ENCODE results near the gene FGD4.

The FGD4 gene

GRCh38 chr12:32466187-32466586 is 66.8 kb downstream of the FGD4 start:
- ATAC-seq (no peak), DNase-seq (no peak)
- H3K4me1 Mint-ChIP-seq, result no peaks in the 10 kb centered on the region
- H3K9me3 Mint-ChIP-seq, result peaks cover 0 to 3% of the 10 kb centered on the region in 2 donors
- H3K4me3 Mint-ChIP-seq, result no peak overlapping the region
- H3K27ac Mint-ChIP-seq, result no peak overlapping the region
- no peaks in the 10 kb centered on the region for H3K27me3 Mint-ChIP-seq

DNA sequence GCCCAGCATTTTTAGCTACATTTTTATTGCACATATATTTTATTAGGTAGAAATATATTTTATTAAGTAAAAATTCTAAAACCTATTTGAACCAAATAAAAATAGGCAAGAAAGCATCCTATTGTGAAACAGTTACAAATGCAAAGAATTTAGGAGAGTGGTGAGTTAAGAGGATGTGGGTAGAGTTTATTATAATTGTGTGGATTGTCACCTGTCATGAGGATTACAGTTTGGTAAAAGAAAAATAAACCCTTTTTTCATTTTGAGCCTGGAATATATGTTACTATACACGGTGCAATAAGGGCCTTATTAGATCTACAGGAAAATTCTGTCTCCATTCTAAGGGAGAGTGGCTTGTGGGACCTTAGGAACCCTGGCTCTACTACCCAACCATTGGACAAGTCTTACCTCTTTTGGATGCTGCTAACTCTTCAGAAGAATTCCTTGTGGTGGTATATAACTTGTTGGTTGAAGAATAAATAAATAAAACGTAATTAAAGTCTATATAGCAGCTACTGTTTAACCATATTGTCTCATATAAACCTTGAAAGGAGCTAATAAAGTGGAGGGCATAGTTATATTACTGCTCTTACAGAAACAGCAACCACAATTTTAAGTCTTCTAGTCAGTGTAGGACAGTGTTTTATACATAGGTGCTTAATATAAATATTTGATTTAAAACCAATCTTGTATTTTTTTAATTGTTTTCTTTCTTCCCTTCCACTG is 67.8 kb downstream of the FGD4 start:
- no peaks in the 10 kb centered on the region for H3K27me3 Mint-ChIP-seq
- no peak for ATAC-seq

GRCh38 chr12:32467959-32468863 is 68.9 kb downstream of the FGD4 start:
- H3K27me3 Mint-ChIP-seq, result no peaks in the 10 kb centered on the region

More for the DNA sequence above, 67.8 kb downstream of the FGD4 start:
- no peak for DNase-seq
- Mint-ChIP-seq H3K4me3 (no peak overlapping the region), H3K9me3 (peaks cover 0 to 7% of the 10 kb centered on the region in 2 donors), H3K27ac (no peak overlapping the region), H3K4me1 (no peaks in the 10 kb centered on the region)

GRCh38 chr12:32470936-32471470 is 71.6 kb downstream of the FGD4 start:
- H3K4me1 Mint-ChIP-seq, result no peaks in the 10 kb centered on the region
- DNase-seq (no peak), ATAC-seq (no peak)
- H3K27me3 Mint-ChIP-seq, result no peaks in the 10 kb centered on the region
- H3K9me3 Mint-ChIP-seq, result peaks cover 0 to 7% of the 10 kb centered on the region in 2 donors
- H3K27ac Mint-ChIP-seq, result peak overlapping the region in 1 of 2 donors; percentile 65
- H3K4me3 Mint-ChIP-seq, result no peak overlapping the region

More at GRCh38 chr12:32467959-32468863, 68.9 kb downstream of the FGD4 start:
- DNase-seq, result no peak
- Mint-ChIP-seq H3K27ac (no peak overlapping the region), H3K9me3 (peaks cover 0 to 7% of the 10 kb centered on the region in 2 donors), H3K4me1 (no peaks in the 10 kb centered on the region), H3K4me3 (no peak overlapping the region)
- no peak for ATAC-seq

GRCh38 chr12:32471591-32472001 is 72.2 kb downstream of the FGD4 start:
- H3K27me3 Mint-ChIP-seq, result no peaks in the 10 kb centered on the region
- no peak for ATAC-seq
- no peak overlapping the region for H3K27ac Mint-ChIP-seq
- no peak for DNase-seq
- H3K4me3 Mint-ChIP-seq, result no peak overlapping the region
- H3K4me1 Mint-ChIP-seq, result no peaks in the 10 kb centered on the region
- peaks cover 0 to 7% of the 10 kb centered on the region in 2 donors for H3K9me3 Mint-ChIP-seq

DNA sequence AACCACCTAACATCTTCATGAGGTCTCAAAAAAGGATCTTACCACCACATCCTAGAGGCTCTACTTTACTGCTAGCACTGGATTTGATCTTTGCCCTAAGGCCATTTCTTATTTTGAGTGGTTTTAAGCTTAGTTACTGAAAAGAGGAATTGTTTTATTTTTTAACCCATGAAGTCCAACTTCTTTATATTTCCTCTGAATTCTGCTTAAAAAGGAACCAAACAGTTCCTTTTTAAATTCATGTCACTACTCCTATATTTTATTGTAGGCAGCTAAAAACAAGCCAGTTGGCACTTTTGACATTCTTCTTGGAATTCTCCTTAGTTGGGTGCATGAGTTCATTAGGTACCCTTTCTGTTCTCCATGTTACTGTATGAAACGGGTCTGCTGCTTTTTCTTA is 76.4 kb downstream of the FGD4 start:
- ATAC-seq, result no peak
- DNase-seq, result no peak

GRCh38 chr12:32476446-32476845 is 77.1 kb downstream of the FGD4 start:
- H3K27ac Mint-ChIP-seq, result no peak overlapping the region
- H3K4me1 Mint-ChIP-seq, result no peaks in the 10 kb centered on the region
- DNase-seq (no peak), ATAC-seq (no peak)
- no peak overlapping the region for H3K4me3 Mint-ChIP-seq
- H3K27me3 Mint-ChIP-seq, result no peaks in the 10 kb centered on the region
- peaks cover 0 to 1% of the 10 kb centered on the region in 2 donors for H3K9me3 Mint-ChIP-seq

More for the DNA sequence above, 76.4 kb downstream of the FGD4 start:
- H3K4me1 Mint-ChIP-seq, result no peaks in the 10 kb centered on the region
- H3K27ac Mint-ChIP-seq, result no peak overlapping the region
- H3K27me3 Mint-ChIP-seq, result no peaks in the 10 kb centered on the region
- no peak overlapping the region for H3K4me3 Mint-ChIP-seq
- peaks cover 0 to 7% of the 10 kb centered on the region in 2 donors for H3K9me3 Mint-ChIP-seq

- no peak overlapping the region for H3K27ac Mint-ChIP-seq
- no peaks in the 10 kb centered on the region for H3K9me3 Mint-ChIP-seq
Measured at GRCh38 chr12:32477714-32478113, 78.4 kb downstream of the FGD4 start.

DNA sequence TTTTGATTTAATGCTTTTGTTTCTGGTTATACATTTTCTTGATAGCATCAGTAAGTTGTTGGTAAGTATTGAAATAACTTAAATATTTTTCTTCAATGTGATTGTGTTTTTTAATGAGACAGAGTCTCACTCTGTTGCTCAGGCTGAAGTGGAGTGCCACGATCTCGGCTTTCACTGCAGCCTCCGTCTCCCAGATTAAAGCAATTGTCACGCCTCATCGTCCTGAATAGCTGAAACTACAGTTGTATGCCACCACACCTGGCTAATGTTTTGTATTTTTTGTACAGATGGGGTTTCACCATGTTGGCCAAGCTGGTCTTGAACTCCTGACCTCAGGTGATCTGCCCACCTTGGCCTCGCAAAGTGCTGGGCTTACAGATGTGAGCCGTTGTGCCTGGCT is 78.8 kb downstream of the FGD4 start:
- Mint-ChIP-seq H3K27me3 (no peaks in the 10 kb centered on the region), H3K4me3 (no peak overlapping the region), H3K4me1 (no peaks in the 10 kb centered on the region), H3K27ac (no peak overlapping the region), H3K9me3 (no peaks in the 10 kb centered on the region)
- no peak for DNase-seq
- ATAC-seq, result no peak

More at GRCh38 chr12:32477714-32478113, 78.4 kb downstream of the FGD4 start:
- DNase-seq, result no peak
- no peak overlapping the region for H3K4me3 Mint-ChIP-seq
- no peaks in the 10 kb centered on the region for H3K4me1 Mint-ChIP-seq
- H3K27me3 Mint-ChIP-seq, result no peaks in the 10 kb centered on the region
- no peak for ATAC-seq

- Mint-ChIP-seq H3K4me1 (no peaks in the 10 kb centered on the region), H3K9me3 (no peaks in the 10 kb centered on the region), H3K27ac (no peak overlapping the region), H3K27me3 (no peaks in the 10 kb centered on the region), H3K4me3 (no peak overlapping the region)
- no peak for ATAC-seq
- DNase-seq, result no peak
Measured at GRCh38 chr12:32478858-32479725, 79.7 kb downstream of the FGD4 start.

DNA sequence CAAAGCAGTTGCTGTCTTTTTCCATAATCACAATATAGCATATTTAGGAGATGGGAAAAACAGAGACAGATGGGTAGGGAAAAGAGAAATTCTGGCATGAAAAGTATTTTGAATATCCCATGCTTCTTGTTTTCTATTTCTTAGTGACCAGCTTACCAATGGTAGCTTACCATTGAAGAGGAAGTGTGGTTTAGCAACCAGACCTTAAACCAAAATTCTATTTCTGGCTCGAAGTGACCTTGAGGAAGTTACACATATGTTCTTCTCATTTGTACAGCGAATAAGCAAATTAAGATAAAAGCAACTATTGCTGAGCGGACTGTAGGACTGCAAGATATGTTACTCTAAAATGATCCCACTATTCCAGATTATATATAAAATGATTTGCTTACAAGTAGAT is 82.9 kb downstream of the FGD4 start:
- ATAC-seq (no peak), DNase-seq (no peak)
- no peak overlapping the region for H3K4me3 Mint-ChIP-seq
- H3K4me1 Mint-ChIP-seq, result no peaks in the 10 kb centered on the region
- H3K9me3 Mint-ChIP-seq, result no peaks in the 10 kb centered on the region
- no peaks in the 10 kb centered on the region for H3K27me3 Mint-ChIP-seq
- no peak overlapping the region for H3K27ac Mint-ChIP-seq

GRCh38 chr12:32483499-32483898 is 84.1 kb downstream of the FGD4 start:
- DNase-seq (no peak), ATAC-seq (no peak)
- Mint-ChIP-seq H3K27ac (no peak overlapping the region), H3K4me1 (no peaks in the 10 kb centered on the region), H3K27me3 (no peaks in the 10 kb centered on the region), H3K4me3 (no peak overlapping the region), H3K9me3 (no peaks in the 10 kb centered on the region)

GRCh38 chr12:32483993-32484392 is 84.6 kb downstream of the FGD4 start:
- Mint-ChIP-seq H3K4me3 (no peak overlapping the region), H3K27me3 (no peaks in the 10 kb centered on the region), H3K9me3 (no peaks in the 10 kb centered on the region), H3K27ac (no peak overlapping the region), H3K4me1 (no peaks in the 10 kb centered on the region)
- DNase-seq (no peak), ATAC-seq (no peak)

- no peak for ATAC-seq
- H3K4me1 Mint-ChIP-seq, result no peaks in the 10 kb centered on the region
- no peak for DNase-seq
- H3K4me3 Mint-ChIP-seq, result no peak overlapping the region
- H3K9me3 Mint-ChIP-seq, result no peaks in the 10 kb centered on the region
- no peak overlapping the region for H3K27ac Mint-ChIP-seq
- H3K27me3 Mint-ChIP-seq, result no peaks in the 10 kb centered on the region
Measured at GRCh38 chr12:32486158-32486557, 86.8 kb downstream of the FGD4 start.

GRCh38 chr12:32488132-32488531 is 88.8 kb downstream of the FGD4 start:
- Mint-ChIP-seq H3K4me3 (no peak overlapping the region), H3K9me3 (no peaks in the 10 kb centered on the region)
- ATAC-seq, result no peak

More at GRCh38 chr12:32488132-32488531, 88.8 kb downstream of the FGD4 start:
- Mint-ChIP-seq H3K27me3 (no peaks in the 10 kb centered on the region), H3K4me1 (no peaks in the 10 kb centered on the region), H3K27ac (no peak overlapping the region)
- no peak for DNase-seq

Measured in stimulated activated naive CD8-positive, alpha-beta T cell treated with anti-CD3 and anti-CD28 coated beads, Interleukin-15, amount 100 ng/mL, for 72 hours (primary cell).